Calu3 (cell line): ENCODE data around the gene ARMH3. TPM values are rescaled to one million over a fixed set of nuclear protein-coding genes. Genes with fewer than 3 reads are reported as not detected.
"Not testable (repeated sequence)": the region's sequence is repeated elsewhere in the genome, so short reads cannot be mapped to it uniquely, and the experiment has no call there.

Source experiments
- BruUV-seq: library from RNA; stranded (reverse); fragments of 400-500 nt; replicated peaks from 2 replicates; lab custom pipeline; 2021; lab: Mats Ljungman, UMichigan
- CTCF ChIA-PET: fragments of 300-600 bp; sonication (Branson Sonifier 250); formaldehyde crosslinking; loops from one replicate; lab custom pipeline; 2022; ENCODE audit warnings: antibody characterized with exemption; lab: Charles Lee
- DNase-seq: peaks from one replicate; pipeline ENCODE4 v3.0.0; 2022
- H3K27ac Mint-ChIP-seq: one replicate; pipeline ENCODE4 v1.8.0; 2022; ENCODE audit warnings: mixed read lengths; ENCODE audit not compliant: unreplicated experiment
- H3K27me3 Mint-ChIP-seq: one replicate; pipeline ENCODE4 v1.8.0; 2022; ENCODE audit warnings: mixed read lengths; ENCODE audit not compliant: unreplicated experiment
- H3K36me3 Mint-ChIP-seq: one replicate; pipeline ENCODE4 v1.8.0; 2022; ENCODE audit warnings: mild to moderate bottlenecking, moderate library complexity, mixed read lengths; ENCODE audit not compliant: insufficient read depth, unreplicated experiment
- H3K4me1 Mint-ChIP-seq: one replicate; pipeline ENCODE4 v1.8.0; 2022; ENCODE audit warnings: mild to moderate bottlenecking, low read depth, mixed read lengths; ENCODE audit not compliant: unreplicated experiment
- H3K4me3 Mint-ChIP-seq: one replicate; pipeline ENCODE4 v1.8.0; 2022; ENCODE audit warnings: mild to moderate bottlenecking, low read depth, moderate library complexity, mixed read lengths; ENCODE audit not compliant: unreplicated experiment
- H3K9me3 Mint-ChIP-seq: one replicate; pipeline ENCODE4 v1.8.0; 2022; ENCODE audit warnings: low read depth, mixed read lengths; ENCODE audit not compliant: unreplicated experiment
- CTCF ChIP-seq: fragments of 200-600 bp; IDR thresholded peaks from one replicate; pipeline ENCODE4 v1.8.0; 2022; ENCODE audit warnings: antibody characterized with exemption; ENCODE audit not compliant: unreplicated experiment
- intact Hi-C: fragments of 100-400 bp; cut with micrococcal nuclease; formaldehyde crosslinking; loops from one replicate; pipeline ENCODE4 v1.10.0; 2022; ENCODE audit not compliant: unreplicated experiment
- total RNA-seq: library from RNA; stranded (reverse); gene quantifications from 2 replicates; pipeline ENCODE4 v1.2.3, GENCODE V29; 2022

The ARMH3 gene
- total RNA-seq, 1 experiment from 2014 or later: 14.1 TPM

- no peaks in the 10 kb centered on the region for H3K9me3 Mint-ChIP-seq
- no peak overlapping the region for H3K27ac Mint-ChIP-seq
- CTCF ChIA-PET: no interaction called here
- H3K4me3 Mint-ChIP-seq: no peak overlapping the region
- H3K36me3 Mint-ChIP-seq: no peaks in the 10 kb centered on the region
- TF ChIP-seq CTCF: no peak
- no peak for DNase-seq
- no peaks in the 10 kb centered on the region for H3K27me3 Mint-ChIP-seq
- BruUV-seq: no TSS peak
- intact Hi-C loops: no loop called here
- peaks cover 16% of the 10 kb centered on the region for H3K4me1 Mint-ChIP-seq
These were observed 68.8 kb downstream of the ARMH3 start for GRCh38 chr10:101987136-101987535.

GRCh38 chr10:101986624-101986971 lies 69.4 kb downstream of the ARMH3 start:
- no peak overlapping the region for H3K4me3 Mint-ChIP-seq
- no peak for TF ChIP-seq CTCF
- H3K9me3 Mint-ChIP-seq: no peaks in the 10 kb centered on the region
- no peak overlapping the region for H3K27ac Mint-ChIP-seq
- peaks cover 16% of the 10 kb centered on the region for H3K4me1 Mint-ChIP-seq
- DNase-seq: peak; percentile 1
- no peaks in the 10 kb centered on the region for H3K36me3 Mint-ChIP-seq
- no TSS peak for BruUV-seq
- no peaks in the 10 kb centered on the region for H3K27me3 Mint-ChIP-seq
- CTCF ChIA-PET: no interaction called here
- intact Hi-C loops: no loop called here

- H3K27me3 Mint-ChIP-seq, intact Hi-C loops, H3K4me3 Mint-ChIP-seq, CTCF ChIA-PET, H3K36me3 Mint-ChIP-seq, H3K27ac Mint-ChIP-seq, DNase-seq, BruUV-seq, H3K4me1 Mint-ChIP-seq, H3K9me3 Mint-ChIP-seq: not testable (repeated sequence)
These were observed 75.3 kb downstream of the ARMH3 start for GRCh38 chr10:101980677-101981076.

- Mint-ChIP-seq H3K4me3 (no peak overlapping the region), H3K27me3 (no peaks in the 10 kb centered on the region), H3K36me3 (no peaks in the 10 kb centered on the region), H3K9me3 (no peaks in the 10 kb centered on the region), H3K4me1 (peaks cover 9% of the 10 kb centered on the region), H3K27ac (no peak overlapping the region)
- intact Hi-C loops: no loop called here
- no TSS peak for BruUV-seq
- no peak for DNase-seq
- no peak for TF ChIP-seq CTCF
- CTCF ChIA-PET: no interaction called here
These were observed 81.6 kb downstream of the ARMH3 start for GRCh38 chr10:101974091-101974971.

GRCh38 chr10:101972761-101973160 lies 83.2 kb downstream of the ARMH3 start:
- BruUV-seq: no TSS peak
- Mint-ChIP-seq H3K9me3 (no peaks in the 10 kb centered on the region), H3K27ac (no peak overlapping the region), H3K4me1 (peaks cover 9% of the 10 kb centered on the region), H3K4me3 (no peak overlapping the region), H3K27me3 (no peaks in the 10 kb centered on the region), H3K36me3 (no peaks in the 10 kb centered on the region)
- DNase-seq: no peak
- CTCF ChIA-PET: no interaction called here
- intact Hi-C loops: no loop called here
- TF ChIP-seq CTCF: no peak
